ENCODE measurements around the gene SMARCD3. TPM values are rescaled to one million over a fixed set of nuclear protein-coding genes. Genes with fewer than 3 reads are reported as not detected.

The SMARCD3 gene
- total RNA-seq, 6 experiments from 2014 or later = 28.0 to 32.9 (median 31.2) TPM

DNA sequence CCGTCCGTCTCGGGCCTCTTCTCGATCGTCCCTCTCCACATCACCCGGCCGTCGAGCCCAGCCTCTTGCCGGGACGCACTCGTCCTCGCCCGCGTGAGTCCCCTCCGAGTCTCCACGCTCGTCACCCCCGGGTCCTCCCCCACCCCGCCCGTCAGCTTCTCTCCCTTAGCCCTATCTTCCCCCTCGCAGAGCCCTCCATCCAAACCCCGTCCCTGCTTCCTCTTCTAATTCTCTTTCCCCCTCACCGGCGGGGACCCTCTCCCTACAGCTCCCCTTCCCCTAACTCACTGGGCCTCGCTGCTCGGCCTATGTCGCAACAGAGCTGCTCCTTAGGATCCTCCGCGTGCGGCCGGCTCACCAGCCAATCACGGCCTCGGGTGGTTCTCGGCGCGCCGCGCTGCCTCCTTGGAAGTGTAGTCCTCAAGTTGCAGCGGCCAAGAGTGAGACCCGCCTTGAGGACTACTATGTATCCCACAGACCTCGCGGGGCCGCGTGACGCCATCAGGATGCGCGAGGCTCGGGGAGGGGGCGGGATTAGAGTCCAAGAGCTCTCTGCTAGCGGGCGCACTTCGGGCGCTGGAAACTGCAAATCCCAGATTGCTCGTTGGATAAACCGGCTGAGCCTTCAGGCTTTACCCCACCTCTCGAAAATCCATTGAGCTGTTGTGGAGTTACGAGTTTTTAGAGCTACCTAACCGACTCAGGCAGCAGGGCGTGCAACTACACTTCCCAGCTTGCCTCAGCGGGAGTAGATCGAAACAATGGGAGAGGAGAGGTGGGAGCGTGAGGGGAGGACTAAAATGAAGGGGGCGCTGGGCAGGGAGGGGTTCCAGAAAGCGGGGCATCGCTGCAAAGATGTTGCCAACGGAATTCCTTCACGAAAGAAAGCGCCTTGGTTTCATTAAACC, 21.4 kb downstream of the SMARCD3 start, which contains the start of gene ABCF2:
TSS of gene ABCF2 (minus strand) at position 331 of the 908 bp plus-strand sequence. CDS start 747 bp downstream, outside the sequence.
- Mint-ChIP-seq H3K4me3 (peak within 1 kb of the TSS; percentile 97), H3K9me3 (no peaks in the 10 kb centered on the region), H3K4me1 (ENCODE audit: low read depth) (peaks cover 44% of the 10 kb centered on the region), H3K27ac (peak within 1 kb of the TSS; percentile 96), H3K36me3 (ENCODE audit: low read depth) (peaks cover 35% of the 10 kb centered on the region), H3K27me3 (ENCODE audit: insufficient read depth) (no peaks in the 10 kb centered on the region; the same call in 1 of the 2 replicates)
- DNase-seq = peak; percentile 98
- TF ChIP-seq, protein P1, sequence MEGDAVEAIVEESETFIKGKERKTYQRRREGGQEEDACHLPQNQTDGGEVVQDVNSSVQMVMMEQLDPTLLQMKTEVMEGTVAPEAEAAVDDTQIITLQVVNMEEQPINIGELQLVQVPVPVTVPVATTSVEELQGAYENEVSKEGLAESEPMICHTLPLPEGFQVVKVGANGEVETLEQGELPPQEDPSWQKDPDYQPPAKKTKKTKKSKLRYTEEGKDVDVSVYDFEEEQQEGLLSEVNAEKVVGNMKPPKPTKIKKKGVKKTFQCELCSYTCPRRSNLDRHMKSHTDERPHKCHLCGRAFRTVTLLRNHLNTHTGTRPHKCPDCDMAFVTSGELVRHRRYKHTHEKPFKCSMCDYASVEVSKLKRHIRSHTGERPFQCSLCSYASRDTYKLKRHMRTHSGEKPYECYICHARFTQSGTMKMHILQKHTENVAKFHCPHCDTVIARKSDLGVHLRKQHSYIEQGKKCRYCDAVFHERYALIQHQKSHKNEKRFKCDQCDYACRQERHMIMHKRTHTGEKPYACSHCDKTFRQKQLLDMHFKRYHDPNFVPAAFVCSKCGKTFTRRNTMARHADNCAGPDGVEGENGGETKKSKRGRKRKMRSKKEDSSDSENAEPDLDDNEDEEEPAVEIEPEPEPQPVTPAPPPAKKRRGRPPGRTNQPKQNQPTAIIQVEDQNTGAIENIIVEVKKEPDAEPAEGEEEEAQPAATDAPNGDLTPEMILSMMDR (IDR thresholded peaks at IDR 0.05) = no peak; the same call in 1 of the 2 replicates

- TF ChIP-seq, protein P1 (IDR thresholded peaks at IDR 0.05) = no peak
- peaks cover 38% of the 10 kb centered on the region for H3K4me1 Mint-ChIP-seq (ENCODE audit: low read depth)
- peak overlapping the region; percentile 96 for H3K27ac Mint-ChIP-seq
- DNase-seq = no peak
- peak overlapping the region; percentile 97 for H3K4me3 Mint-ChIP-seq
- H3K36me3 Mint-ChIP-seq (ENCODE audit: low read depth) = peaks cover 35% of the 10 kb centered on the region
- H3K9me3 Mint-ChIP-seq = no peaks in the 10 kb centered on the region
- H3K27me3 Mint-ChIP-seq (ENCODE audit: insufficient read depth) = no peaks in the 10 kb centered on the region; the same call in 1 of the 2 replicates
Measured at GRCh38 chr7:151226560-151226874, 22.0 kb downstream of the SMARCD3 start.

DNA sequence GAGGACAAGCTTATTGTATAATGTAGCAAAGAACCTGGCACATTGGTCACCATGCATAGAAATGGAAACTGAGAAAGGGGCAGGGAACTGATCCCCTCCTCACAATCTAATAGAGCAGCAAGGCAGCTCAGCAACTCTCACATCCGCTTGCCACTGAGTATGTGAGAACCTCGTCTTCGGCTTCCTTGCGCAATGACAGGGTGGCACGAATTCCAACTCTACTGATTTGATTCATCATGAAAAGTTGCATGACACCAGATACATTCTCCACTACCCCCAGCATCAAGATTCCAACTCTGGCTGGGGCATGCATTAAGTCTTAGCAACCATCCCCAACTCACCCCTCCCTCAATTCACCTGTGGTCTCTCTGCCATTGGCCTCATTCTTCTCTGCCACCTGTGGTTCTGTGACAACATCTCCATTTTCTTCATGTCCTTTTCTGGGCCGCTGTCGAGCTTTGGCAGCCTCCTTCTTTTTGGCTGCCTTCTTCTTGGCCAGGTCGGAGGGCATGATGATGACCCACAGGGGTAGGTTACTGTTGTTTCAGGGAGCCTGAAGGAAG, 22.5 kb downstream of the SMARCD3 start:
- H3K36me3 Mint-ChIP-seq (ENCODE audit: low read depth) = peaks cover 35% of the 10 kb centered on the region
- DNase-seq = no peak
- no peaks in the 10 kb centered on the region; the same call in 1 of the 2 replicates for H3K27me3 Mint-ChIP-seq (ENCODE audit: insufficient read depth)
- peaks cover 33% of the 10 kb centered on the region for H3K4me1 Mint-ChIP-seq (ENCODE audit: low read depth)
- TF ChIP-seq, protein P1 (IDR thresholded peaks at IDR 0.05) = no peak
- H3K27ac Mint-ChIP-seq = peak overlapping the region; percentile 96
- no peaks in the 10 kb centered on the region for H3K9me3 Mint-ChIP-seq
- H3K4me3 Mint-ChIP-seq = peak overlapping the region; percentile 97

- Mint-ChIP-seq H3K4me1 (ENCODE audit: low read depth) (peaks cover 30% of the 10 kb centered on the region), H3K9me3 (no peaks in the 10 kb centered on the region), H3K27me3 (ENCODE audit: insufficient read depth) (no peaks in the 10 kb centered on the region; the same call in 1 of the 2 replicates), H3K36me3 (ENCODE audit: low read depth) (peaks cover 44% of the 10 kb centered on the region), H3K4me3 (no peak overlapping the region), H3K27ac (no peak overlapping the region)
- TF ChIP-seq, protein P1 (IDR thresholded peaks at IDR 0.05) = no peak; the same call in 1 of the 2 replicates
- no peak for DNase-seq
Measured at GRCh38 chr7:151223728-151224127, 24.8 kb downstream of the SMARCD3 start.

DNA sequence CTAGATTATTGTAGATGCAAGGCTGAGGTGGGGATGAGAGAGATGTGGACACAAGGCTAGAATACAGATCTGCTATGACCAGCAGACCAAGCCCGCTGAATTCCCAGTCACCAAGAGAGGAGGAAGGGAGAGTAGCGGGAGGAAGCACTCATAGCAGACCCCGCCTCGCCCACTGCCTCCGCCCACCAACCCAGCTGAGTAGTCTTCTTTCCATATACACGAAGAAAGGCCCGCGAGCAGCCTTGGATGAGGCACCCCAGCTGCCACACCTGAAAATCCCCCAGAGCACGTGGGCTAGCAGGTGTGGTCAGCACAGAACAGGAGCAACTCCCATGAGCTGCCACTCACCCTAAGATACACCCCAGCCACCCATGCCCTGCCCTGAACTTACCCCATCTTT, 30.3 kb downstream of the SMARCD3 start:
- peaks cover 42% of the 10 kb centered on the region for H3K36me3 Mint-ChIP-seq (ENCODE audit: low read depth)

More for the DNA sequence above, 30.3 kb downstream of the SMARCD3 start:
- H3K4me1 Mint-ChIP-seq (ENCODE audit: low read depth) = no peaks in the 10 kb centered on the region
- DNase-seq = no peak
- H3K9me3 Mint-ChIP-seq = no peaks in the 10 kb centered on the region
- no peak overlapping the region for H3K4me3 Mint-ChIP-seq
- H3K27me3 Mint-ChIP-seq (ENCODE audit: insufficient read depth) = no peaks in the 10 kb centered on the region
- TF ChIP-seq, protein P1 (IDR thresholded peaks at IDR 0.05) = no peak
- H3K27ac Mint-ChIP-seq = no peak overlapping the region

Measured in HFFc6 (cell line).